IMR-90 (cell line): ENCODE data around the gene TTC8. TPM values are rescaled to one million over a fixed set of nuclear protein-coding genes. Genes with fewer than 3 reads are reported as not detected.
A peak's percentile ranks its signal among the peaks of the same experiment; 100 is the strongest.

ENCODE experiments used
- ATAC-seq: fragments of 200-7000 bp; cut with Tn5 transposase; 2 replicates; pipeline ENCODE4 v1.9.1; 2020; ENCODE audit warnings: low read depth, mild to moderate bottlenecking, moderate library complexity
- BruUV-seq: library from RNA; stranded (reverse); fragments of 400-500 nt; replicated peaks from 2 replicates; lab custom pipeline; 2021; lab: Mats Ljungman, UMichigan
- CTCF ChIA-PET: fragments of 300-600 bp; formaldehyde crosslinking; extraction: SDS; loops from one replicate; lab custom pipeline; 2021; ENCODE audit warnings: antibody characterized with exemption; lab: Yijun Ruan, JAX
- POLR2A ChIA-PET: fragments of 300-600 bp; sonication (Branson Sonifier 250); formaldehyde crosslinking; loops from one replicate; lab custom pipeline; 2022; ENCODE audit warnings: antibody characterized with exemption; ENCODE audit not compliant: unreplicated experiment; lab: Charles Lee
- DNase-seq: peaks from one replicate; pipeline ENCODE4 v3.0.0; 2013
- H2AFZ ChIP-seq: replicated peaks from 2 replicates; pipeline ENCODE3; 2013; ENCODE audit warnings: low read length, mild to moderate bottlenecking; ENCODE audit not compliant: poor library complexity
- H2AK5ac ChIP-seq: 2 replicates; pipeline ENCODE4 v1.6.1; 2013; ENCODE audit warnings: low read depth, low read length, inconsistent platforms
- H2AK9ac ChIP-seq: replicated peaks from 2 replicates; pipeline ENCODE3; 2013; ENCODE audit warnings: mild to moderate bottlenecking, low read depth, low read length, moderate library complexity; ENCODE audit not compliant: poor library complexity
- H2BK120ac ChIP-seq: 2 replicates; pipeline ENCODE4 v1.6.1; 2013; ENCODE audit warnings: low read depth, low read length, inconsistent platforms
- H2BK15ac ChIP-seq: 3 replicates; pipeline ENCODE4 v1.6.1; 2013; ENCODE audit warnings: low read depth, low read length, inconsistent platforms
- H2BK20ac ChIP-seq: 2 replicates; pipeline ENCODE4 v1.6.1; 2013; ENCODE audit warnings: low read depth, mild to moderate bottlenecking, inconsistent platforms, low read length, moderate library complexity
- H2BK5ac ChIP-seq: 2 replicates; pipeline ENCODE4 v1.6.1; 2013; ENCODE audit warnings: mild to moderate bottlenecking, low read depth, low read length, inconsistent platforms; ENCODE audit not compliant: poor library complexity, severe bottlenecking
- H3K14ac ChIP-seq: replicated peaks from 2 replicates; pipeline ENCODE4 v1.6.1; 2013; ENCODE audit warnings: low read depth, low read length, inconsistent platforms
- H3K18ac ChIP-seq: 2 replicates; pipeline ENCODE4 v1.6.1; 2013; ENCODE audit warnings: low read depth, low read length, control low read depth
- H3K23ac ChIP-seq: 2 replicates; pipeline ENCODE4 v1.6.1; 2013; ENCODE audit warnings: low read depth, low read length, inconsistent platforms
- H3K27ac ChIP-seq: 2 replicates; pipeline ENCODE4 v1.5.1; 2013; ENCODE audit warnings: mild to moderate bottlenecking, control low read depth, low read length; ENCODE audit not compliant: insufficient read depth
- H3K27me3 ChIP-seq: 2 replicates; pipeline ENCODE4 v1.6.1; 2013; ENCODE audit warnings: low read length; ENCODE audit not compliant: control insufficient read depth, insufficient read depth
- H3K36me3 ChIP-seq: 2 replicates; pipeline ENCODE4 v1.6.1; 2013; ENCODE audit warnings: low read length, mixed read lengths; ENCODE audit not compliant: control insufficient read depth, insufficient read depth
- H3K4ac ChIP-seq: 2 replicates; pipeline ENCODE4 v1.6.1; 2013; ENCODE audit warnings: low read depth, low read length, inconsistent platforms
- H3K4me1 ChIP-seq: 2 replicates; pipeline ENCODE4 v1.6.1; 2013; ENCODE audit warnings: low read length, mixed read lengths; ENCODE audit not compliant: control insufficient read depth, insufficient read depth
- H3K4me2 ChIP-seq: 2 replicates; pipeline ENCODE4 v1.6.1; 2013; ENCODE audit warnings: low read depth, mild to moderate bottlenecking, control low read depth, low read length, moderate library complexity
- H3K4me3 ChIP-seq: 2 replicates; pipeline ENCODE4 v1.5.1; 2013; ENCODE audit warnings: low read depth, mild to moderate bottlenecking, control low read depth, low read length, moderate library complexity; ENCODE audit not compliant: insufficient read depth
- H3K56ac ChIP-seq: 2 replicates; pipeline ENCODE4 v1.6.1; 2013; ENCODE audit warnings: low read length, inconsistent platforms; ENCODE audit not compliant: insufficient read depth; ENCODE audit errors: extremely low read depth
- H3K79me1 ChIP-seq, 2 experiments: 2 replicates each; pipeline ENCODE4 v1.6.1; 2013; ENCODE audit warnings: low read length in 2 of 2, inconsistent platforms in 1 of 2, low read depth in 1 of 2
- H3K9ac ChIP-seq: 2 replicates; pipeline ENCODE4 v1.6.1; 2013; ENCODE audit warnings: low read depth, low read length, control low read depth
- H3K9me1 ChIP-seq: 2 replicates; pipeline ENCODE4 v1.6.1; 2013; ENCODE audit warnings: low read length, inconsistent platforms; ENCODE audit not compliant: insufficient read depth
- H3K9me3 ChIP-seq: 2 replicates; pipeline ENCODE4 v1.6.1; 2013; ENCODE audit warnings: low read length; ENCODE audit not compliant: control insufficient read depth, insufficient read depth
- H4K20me1 ChIP-seq: 2 replicates; pipeline ENCODE4 v1.6.1; 2013; ENCODE audit warnings: low read length, inconsistent platforms; ENCODE audit not compliant: insufficient read depth
- H4K5ac ChIP-seq: 2 replicates; pipeline ENCODE4 v1.6.1; 2013; ENCODE audit warnings: mild to moderate bottlenecking, low read depth, low read length, control low read depth
- H4K8ac ChIP-seq, 2 experiments: 2 replicates each; pipeline ENCODE4 v1.6.1; 2013; ENCODE audit warnings: low read depth in 2 of 2, low read length in 2 of 2, control low read depth in 1 of 2, inconsistent platforms in 1 of 2
- H4K91ac ChIP-seq: 2 replicates; pipeline ENCODE4 v1.6.1; 2013; ENCODE audit warnings: low read depth, low read length, inconsistent platforms; ENCODE audit not compliant: insufficient read depth
- BHLHE40 ChIP-seq: fragments of 150-350 bp; IDR thresholded peaks from 2 replicates; pipeline ENCODE4 v1.6.1; 2016; ENCODE audit warnings: mild to moderate bottlenecking, low read depth, low read length
- CEBPB ChIP-seq: IDR thresholded peaks from 2 replicates; pipeline ENCODE4 v1.6.1; 2012; ENCODE audit warnings: low read depth, low read length, improper control_type of control experiment
- CHD1 ChIP-seq: IDR thresholded peaks from 2 replicates; pipeline ENCODE4 v1.6.1; 2012; ENCODE audit warnings: low read depth, low read length, improper control_type of control experiment
- FOS ChIP-seq: fragments of 150-350 bp; IDR thresholded peaks from 2 replicates; pipeline ENCODE4 v1.6.1; 2016; ENCODE audit warnings: low read depth, low read length
- MXI1 ChIP-seq: IDR thresholded peaks from 2 replicates; pipeline ENCODE4 v1.6.1; 2012; ENCODE audit warnings: low read depth, mild to moderate bottlenecking, low read length, moderate library complexity, borderline replicate concordance
- POLR2A ChIP-seq: IDR thresholded peaks from 2 replicates; pipeline ENCODE4 v1.6.1; 2012; ENCODE audit warnings: mild to moderate bottlenecking, low read depth, low read length
- whole genome bisulfite sequencing, 2 experiments: methylation state at CpG; one replicate each; pipeline versions ENCODE4 v1.1.5 to v1.1.7; 2013; ENCODE audit warnings: missing lambda C conversion rate in 2 of 2; ENCODE audit not compliant: insufficient read length in 1 of 2; ENCODE audit errors: extremely low coverage in 2 of 2; 5-methylcytosine and 5-hydroxymethylcytosine counted together
- dilution Hi-C: fragments of 300-500 bp; cut with HindIII; formaldehyde crosslinking; loops from one replicate; pipeline ENCODE4 v1.14.3; 2018; ENCODE audit warnings: low sequenced_read_pairs; ENCODE audit not compliant: unreplicated experiment
- in situ Hi-C: fragments of 300-500 bp; cut with MboI; formaldehyde crosslinking; loops from 3 replicates; pipeline ENCODE4 v1.14.3; 2019; ENCODE audit warnings: low sequenced_read_pairs, inconsistent platforms, mixed read lengths
- intact Hi-C: fragments of 100-400 bp; cut with micrococcal nuclease; formaldehyde crosslinking; loops from 2 replicates; pipeline ENCODE4 v1.10.0; 2022
- polyA plus RNA-seq, 3 experiments: library from polyadenylated mRNA; depleted of rRNA; stranded (reverse); fragments of >200 nt; gene quantifications; 2 replicates each; pipeline ENCODE4 v1.2.3, GENCODE V29; 2012; ENCODE audit warnings: low replicate concordance in 1 of 3
- total RNA-seq: library from RNA; depleted of rRNA; stranded (reverse); fragments of >200 nt; gene quantifications from 2 replicates; pipeline ENCODE4 v1.2.3, GENCODE V29; 2012
- TF ChIP-seq, protein P1 (sequence below): fragments of 150-350 bp; IDR thresholded peaks from 2 replicates; pipeline ENCODE4 v1.6.1; 2017; ENCODE audit warnings: mild to moderate bottlenecking, antibody characterized with exemption, low read length, low read depth
- TF ChIP-seq, protein P2 (sequence below): conservative IDR thresholded peaks from 2 replicates; pipeline ENCODE4 v1.5.1; 2012; ENCODE audit warnings: mild to moderate bottlenecking, low read depth, low read length, improper control_type of control experiment
- TF ChIP-seq, protein P3 (sequence below): fragments of 150-350 bp; IDR thresholded peaks from 2 replicates; pipeline ENCODE4 v1.6.1; 2016; ENCODE audit warnings: low read depth, mild to moderate bottlenecking, low read length, moderate library complexity, borderline replicate concordance

Gene TTC8
- total and polyA plus RNA-seq, 2 of the 4 experiments (the other 2 are of a cell fraction) = 48.9 to 84.2 TPM

DNA sequence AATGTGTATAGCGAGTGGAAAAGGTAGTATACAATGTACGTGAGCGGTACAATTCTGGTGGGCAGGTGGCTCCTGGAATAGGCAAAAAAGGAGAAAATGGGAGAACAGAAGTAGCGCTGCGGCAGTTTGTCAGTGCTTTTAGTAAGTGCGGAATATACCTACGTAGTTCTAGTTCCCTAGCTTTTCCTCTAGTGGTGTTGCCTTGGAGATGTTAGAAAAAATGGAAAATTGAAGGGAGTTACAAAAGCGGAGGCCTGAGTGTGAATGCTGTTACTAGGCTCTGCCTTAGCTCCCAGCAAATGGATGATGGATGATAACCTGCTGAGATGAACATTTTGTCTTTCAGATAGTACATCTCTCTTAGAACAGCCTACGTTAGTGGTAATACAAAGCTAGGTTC, 1.1 kb downstream of the TTC8 start:
- H2BK5ac ChIP-seq = peak overlapping the region; percentile 73
- H3K27me3 ChIP-seq = no peaks in the 10 kb centered on the region
- H3K9me3 ChIP-seq = no peaks in the 10 kb centered on the region
- peak overlapping the region; percentile 60; the same call in 1 of the 2 replicates for H2BK120ac ChIP-seq
- H3K14ac ChIP-seq = peak overlapping the region; percentile 96; the same call in 1 of the 2 replicates
- peak overlapping the region; percentile 75 for H3K4me2 ChIP-seq
- peak overlapping the region; percentile 34; the same call in 1 of the 2 replicates for H4K91ac ChIP-seq
- CTCF ChIA-PET = interaction anchor here (0.6 to 0.8 kb wide), 2 partner anchors 41 to 1229 kb away, joined by 3 read pairs; no protein-coding TSS in a partner anchor
- peak overlapping the region; percentile 17; the same call in 2 of the 3 replicates for H2BK15ac ChIP-seq
- H4K20me1 ChIP-seq = no peaks in the 10 kb centered on the region
- no peak overlapping the region for H3K56ac ChIP-seq
- no peak overlapping the region for H2AK9ac ChIP-seq
- H3K4me3 ChIP-seq = peak overlapping the region; percentile 62; the same call in 1 of the 2 replicates
- intact Hi-C loops = no loop called here
- H2AFZ ChIP-seq = no peak overlapping the region
- no peak for ATAC-seq
- peak overlapping the region; percentile 19; the same call in 1 of the 2 replicates for H3K18ac ChIP-seq
- dilution Hi-C loops = no loop called here
- H4K5ac ChIP-seq = peak overlapping the region; percentile 17; the same call in 1 of the 2 replicates
- H3K23ac ChIP-seq = peak overlapping the region; percentile 91
- H3K27ac ChIP-seq = peak overlapping the region; percentile 22; the same call in 1 of the 2 replicates
- 91% methylated on average over 6 of the region's 9 CpGs; no CpG with 5 or more reads in 1 of the 2 experiments for WGBS, 2 experiments
- H3K4me1 ChIP-seq = peaks cover 11% of the 10 kb centered on the region; the same call in 1 of the 2 replicates
- peak overlapping the region; percentile 57; the same call in 1 of the 2 replicates for H2BK20ac ChIP-seq
- H3K4ac ChIP-seq = peak overlapping the region; percentile 91
- DNase-seq = no peak
- POLR2A ChIA-PET = no interaction called here
- H3K9ac ChIP-seq = peak overlapping the region; percentile 78; the same call in 1 of the 2 replicates
- no TSS peak for BruUV-seq
- TF ChIP-seq, protein P1, sequence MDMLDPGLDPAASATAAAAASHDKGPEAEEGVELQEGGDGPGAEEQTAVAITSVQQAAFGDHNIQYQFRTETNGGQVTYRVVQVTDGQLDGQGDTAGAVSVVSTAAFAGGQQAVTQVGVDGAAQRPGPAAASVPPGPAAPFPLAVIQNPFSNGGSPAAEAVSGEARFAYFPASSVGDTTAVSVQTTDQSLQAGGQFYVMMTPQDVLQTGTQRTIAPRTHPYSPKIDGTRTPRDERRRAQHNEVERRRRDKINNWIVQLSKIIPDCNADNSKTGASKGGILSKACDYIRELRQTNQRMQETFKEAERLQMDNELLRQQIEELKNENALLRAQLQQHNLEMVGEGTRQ = no peak
- TF ChIP-seq FOS (no peak), CEBPB (no peak), CHD1 (no peak), MXI1 (no peak), POLR2A (no peak), BHLHE40 (no peak)
- TF ChIP-seq, protein P2, sequence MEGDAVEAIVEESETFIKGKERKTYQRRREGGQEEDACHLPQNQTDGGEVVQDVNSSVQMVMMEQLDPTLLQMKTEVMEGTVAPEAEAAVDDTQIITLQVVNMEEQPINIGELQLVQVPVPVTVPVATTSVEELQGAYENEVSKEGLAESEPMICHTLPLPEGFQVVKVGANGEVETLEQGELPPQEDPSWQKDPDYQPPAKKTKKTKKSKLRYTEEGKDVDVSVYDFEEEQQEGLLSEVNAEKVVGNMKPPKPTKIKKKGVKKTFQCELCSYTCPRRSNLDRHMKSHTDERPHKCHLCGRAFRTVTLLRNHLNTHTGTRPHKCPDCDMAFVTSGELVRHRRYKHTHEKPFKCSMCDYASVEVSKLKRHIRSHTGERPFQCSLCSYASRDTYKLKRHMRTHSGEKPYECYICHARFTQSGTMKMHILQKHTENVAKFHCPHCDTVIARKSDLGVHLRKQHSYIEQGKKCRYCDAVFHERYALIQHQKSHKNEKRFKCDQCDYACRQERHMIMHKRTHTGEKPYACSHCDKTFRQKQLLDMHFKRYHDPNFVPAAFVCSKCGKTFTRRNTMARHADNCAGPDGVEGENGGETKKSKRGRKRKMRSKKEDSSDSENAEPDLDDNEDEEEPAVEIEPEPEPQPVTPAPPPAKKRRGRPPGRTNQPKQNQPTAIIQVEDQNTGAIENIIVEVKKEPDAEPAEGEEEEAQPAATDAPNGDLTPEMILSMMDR = no peak
- TF ChIP-seq, protein P3, sequence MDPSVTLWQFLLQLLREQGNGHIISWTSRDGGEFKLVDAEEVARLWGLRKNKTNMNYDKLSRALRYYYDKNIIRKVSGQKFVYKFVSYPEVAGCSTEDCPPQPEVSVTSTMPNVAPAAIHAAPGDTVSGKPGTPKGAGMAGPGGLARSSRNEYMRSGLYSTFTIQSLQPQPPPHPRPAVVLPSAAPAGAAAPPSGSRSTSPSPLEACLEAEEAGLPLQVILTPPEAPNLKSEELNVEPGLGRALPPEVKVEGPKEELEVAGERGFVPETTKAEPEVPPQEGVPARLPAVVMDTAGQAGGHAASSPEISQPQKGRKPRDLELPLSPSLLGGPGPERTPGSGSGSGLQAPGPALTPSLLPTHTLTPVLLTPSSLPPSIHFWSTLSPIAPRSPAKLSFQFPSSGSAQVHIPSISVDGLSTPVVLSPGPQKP = no peak
- in situ Hi-C loops = no loop called here
- H3K36me3 ChIP-seq = no peaks in the 10 kb centered on the region
- no peaks in the 10 kb centered on the region for H3K9me1 ChIP-seq
- H4K8ac ChIP-seq = peak overlapping the region; percentile 16 to 90
- peaks cover 19 to 42% of the 10 kb centered on the region in 2 experiments for H3K79me1 ChIP-seq
- peak overlapping the region; percentile 72 for H2AK5ac ChIP-seq
